Measurements from ENCODE around the gene INPP1.

DNA sequence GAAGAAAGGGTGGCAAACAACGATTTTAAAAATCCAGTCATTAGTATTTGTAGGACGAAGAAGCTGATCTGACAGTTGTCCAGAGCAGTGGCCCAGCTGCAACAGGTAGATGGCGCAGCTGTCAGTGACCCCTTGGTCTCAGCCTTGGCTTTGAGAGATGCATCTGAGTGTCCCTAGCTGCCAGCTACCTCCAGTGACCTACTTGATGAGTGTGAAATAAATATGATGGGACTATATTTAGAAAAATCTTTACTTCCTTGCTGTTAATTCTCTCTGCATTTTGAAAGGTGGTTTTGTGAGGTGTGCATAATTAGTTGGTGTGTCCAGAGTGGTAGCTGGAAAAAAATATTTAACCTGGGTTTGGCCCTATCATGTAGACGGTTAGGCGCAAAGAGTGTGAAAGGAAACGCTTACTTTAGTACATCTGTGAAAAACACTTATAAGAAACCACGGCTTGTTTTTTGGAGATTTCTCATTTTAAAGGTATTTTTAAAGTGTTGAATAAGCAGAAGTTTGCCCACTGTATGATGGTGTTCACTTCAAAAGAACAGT, 963 bp downstream of the INPP1 start:
- TF ChIP-seq CTCF (optimal IDR thresholded peaks at IDR 0.05 in 1 of 3, IDR thresholded peaks at IDR 0.05 in 1 of 3, conservative IDR thresholded peaks at IDR 0.05 in 1 of 3; ENCODE audit: extremely low read depth in 1 of 3, insufficient read depth in 2 of 3, low read length in 3 of 3) = peak; percentile 34 to 71 (median 37)
- no peak for TF ChIP-seq EZH2 (IDR thresholded peaks at IDR 0.05; ENCODE audit: low read length)
